WI38 (cell line): ENCODE results near the gene MFSD6.
"Not testable (repeated sequence)": the region's sequence is repeated elsewhere in the genome, so short reads cannot be mapped to it uniquely, and the experiment has no call there.

Experiments used
- H3K4me3 ChIP-seq: 2 replicates; pipeline ENCODE4 v1.5.1; 2011; ENCODE audit warnings: low read depth, mild to moderate bottlenecking, control low read depth, low read length
- CTCF ChIP-seq: IDR thresholded peaks from 2 replicates; pipeline ENCODE4 v1.5.1; 2012; ENCODE audit warnings: low read depth, mild to moderate bottlenecking, control low read depth, low read length

Gene MFSD6

DNA sequence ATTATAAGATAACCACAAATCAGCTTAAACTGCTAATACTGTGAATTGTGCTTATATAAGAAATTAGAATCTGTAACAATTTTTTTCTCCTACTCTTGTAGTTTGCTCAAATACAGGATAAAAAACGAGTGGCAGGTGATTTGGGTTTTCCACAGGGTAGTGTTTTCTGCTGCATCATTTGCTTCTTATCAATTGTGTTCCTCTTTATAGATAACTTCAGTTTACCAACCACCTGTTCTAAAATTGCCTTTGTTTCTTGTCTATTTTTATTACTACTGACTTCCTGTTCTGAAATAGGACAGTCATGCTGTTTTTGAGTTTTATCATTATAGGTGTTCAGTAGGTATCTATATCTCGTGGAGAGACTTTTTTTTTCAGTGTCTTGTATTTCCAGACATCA is 56.9 kb downstream of the MFSD6 start:
- no peak overlapping the region for H3K4me3 ChIP-seq
- TF ChIP-seq CTCF = no peak

- H3K4me3 ChIP-seq = no peak overlapping the region
- no peak for TF ChIP-seq CTCF
Observed at GRCh38 chr2:190466819-190467446, 58.8 kb downstream of the MFSD6 start.

DNA sequence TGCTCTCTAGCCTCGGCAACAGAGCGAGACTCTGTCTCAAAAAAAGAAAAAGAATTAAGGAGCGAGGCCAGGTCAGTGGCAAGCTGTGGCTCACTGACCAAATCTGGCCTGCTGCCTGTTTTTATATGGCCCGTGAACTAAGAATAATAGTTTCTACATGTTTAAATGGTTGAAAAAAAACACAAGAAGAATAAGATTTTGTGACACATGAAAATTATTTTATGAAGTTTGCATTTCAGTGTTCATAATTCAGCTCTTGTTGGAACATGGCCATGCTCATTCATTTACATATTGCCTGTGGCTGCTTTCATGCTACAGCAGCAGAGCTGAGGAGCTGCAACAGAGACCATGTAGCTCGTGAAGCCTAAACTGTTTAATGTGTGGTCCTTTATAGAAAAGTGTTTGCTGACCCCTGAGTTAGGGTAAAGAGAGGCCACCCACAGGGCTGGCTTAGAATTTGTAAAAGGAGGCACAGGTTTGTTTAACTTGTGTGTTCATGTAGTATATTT is 59.5 kb downstream of the MFSD6 start:
- TF ChIP-seq CTCF = no peak
- no peak overlapping the region for H3K4me3 ChIP-seq

DNA sequence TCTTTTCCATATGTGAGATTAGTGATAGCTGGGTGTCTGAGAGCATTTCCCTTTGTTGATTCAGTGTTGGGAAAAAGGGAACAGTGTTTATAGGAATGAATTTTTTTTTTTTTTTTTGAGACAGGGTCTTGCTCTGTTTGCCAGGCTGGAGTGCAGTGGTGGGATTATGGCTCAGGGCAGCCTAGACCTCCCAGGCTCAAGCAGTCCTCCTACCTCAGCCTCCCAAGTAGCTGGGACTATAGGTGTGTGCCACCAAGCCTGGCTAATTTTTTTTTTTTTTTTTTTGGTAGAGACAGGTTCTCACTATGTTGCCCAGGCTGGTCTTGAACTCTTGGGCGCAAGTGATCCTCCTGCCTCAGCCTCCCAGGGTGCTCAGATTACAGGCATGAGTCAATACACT is 60.2 kb downstream of the MFSD6 start:
- H3K4me3 ChIP-seq = not testable (repeated sequence)

DNA sequence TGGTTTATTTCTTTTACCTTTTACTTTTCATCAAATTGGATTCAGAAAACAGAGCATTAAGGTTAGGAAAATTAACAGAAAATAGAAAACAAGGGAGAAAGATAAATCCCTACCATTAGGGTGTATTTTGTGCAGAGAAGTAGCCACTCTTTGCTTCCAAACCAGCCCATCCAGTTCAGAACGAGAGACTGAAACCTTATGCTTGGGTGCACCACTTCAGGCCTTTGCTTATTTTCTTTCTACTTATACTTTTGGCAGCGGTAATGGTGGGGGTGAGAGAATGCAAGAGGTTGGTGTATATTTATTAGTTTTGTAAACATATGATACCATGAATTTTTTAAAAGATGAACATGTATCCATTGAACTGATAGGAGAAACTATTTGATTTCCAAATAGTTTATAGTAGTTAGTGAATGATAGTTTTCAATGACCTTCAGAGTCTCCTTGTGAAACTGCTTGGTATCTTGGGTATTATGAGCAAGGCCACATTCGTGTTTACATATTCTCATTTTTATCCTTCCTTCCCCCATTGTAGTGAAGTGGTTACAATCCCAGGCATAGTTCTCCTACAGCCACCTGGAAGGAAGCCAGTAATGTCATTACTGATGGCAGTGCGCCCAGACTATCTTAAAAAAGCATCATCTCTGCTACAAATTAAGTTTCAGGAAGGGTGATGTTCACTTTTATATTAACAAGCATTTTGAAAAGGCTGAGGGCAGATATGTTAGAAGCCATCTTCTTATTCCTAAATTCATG is 60.8 kb downstream of the MFSD6 start:
- no peak overlapping the region for H3K4me3 ChIP-seq
- no peak for TF ChIP-seq CTCF

DNA sequence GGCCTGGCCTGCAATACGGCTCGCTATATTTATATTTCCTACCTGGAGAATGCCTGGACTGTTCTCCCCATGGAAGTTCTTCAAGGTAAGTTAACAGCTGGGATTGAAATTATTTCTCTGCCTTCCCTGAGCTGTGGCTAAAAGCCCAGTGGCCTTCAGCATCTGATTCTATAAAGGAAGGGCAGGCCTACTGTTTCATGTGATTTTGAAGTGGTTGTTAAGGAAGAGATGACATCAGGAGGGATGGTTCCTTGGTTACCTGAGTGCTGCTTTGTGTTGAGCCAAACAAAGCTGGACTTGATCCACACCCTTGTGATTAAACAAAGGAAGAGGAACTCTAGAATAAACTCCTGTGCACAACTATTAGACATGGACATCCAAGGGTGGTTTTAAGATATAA is 61.6 kb downstream of the MFSD6 start:
- H3K4me3 ChIP-seq = no peak overlapping the region
- no peak for TF ChIP-seq CTCF

GRCh38 chr2:190470256-190470826 is 62.2 kb downstream of the MFSD6 start:
- TF ChIP-seq CTCF = no peak
- H3K4me3 ChIP-seq = no peak overlapping the region
